Smooth muscle cell of the brain vasculature (primary cell): ENCODE measurements around the gene PET100.

Source experiments
- DNase-seq: peaks from one replicate; pipeline ENCODE4 v3.0.0-alpha.2; 2012; ENCODE audit warnings: low read depth, low spot score

Gene PET100

GRCh38 chr19:7629347-7630054, at the start of gene PET100, which contains the start of gene XAB2:
PET100 (plus strand) TSS chr19:7629793; CDS start chr19:7629834, 41 bp downstream.
XAB2 (minus strand) TSS chr19:7629545; CDS start chr19:7629527, 18 bp downstream.
- peak; percentile 96 for DNase-seq

GRCh38 chr19:7582446-7582845, 47.1 kb upstream of the PET100 start:
- no peak for DNase-seq

- no peak for DNase-seq
Observed at GRCh38 chr19:7589822-7590221, 39.8 kb upstream of the PET100 start.

- DNase-seq = no peak
Observed at GRCh38 chr19:7590256-7590655, 39.3 kb upstream of the PET100 start.

GRCh38 chr19:7595466-7596133, 34.0 kb upstream of the PET100 start, which contains the start of gene CAMSAP3:
CAMSAP3 (plus strand) TSS chr19:7595863; CDS start chr19:7596003, 140 bp downstream.
- DNase-seq = no peak

- no peak for DNase-seq
Observed at GRCh38 chr19:7596211-7596937, 33.2 kb upstream of the PET100 start.

- no peak for DNase-seq
Observed at GRCh38 chr19:7597689-7598088, 31.9 kb upstream of the PET100 start.

- DNase-seq = no peak
Observed at GRCh38 chr19:7598180-7598579, 31.4 kb upstream of the PET100 start.

GRCh38 chr19:7600721-7601120, 28.9 kb upstream of the PET100 start:
- DNase-seq = no peak

- no peak for DNase-seq
Observed at GRCh38 chr19:7602240-7602934, 27.2 kb upstream of the PET100 start.

- DNase-seq = no peak
Observed at GRCh38 chr19:7602935-7603497, 26.6 kb upstream of the PET100 start.

- DNase-seq = no peak
Observed at GRCh38 chr19:7603919-7604318, 25.7 kb upstream of the PET100 start.

GRCh38 chr19:7605490-7606222, 23.9 kb upstream of the PET100 start:
- DNase-seq = no peak

- no peak for DNase-seq
Observed at GRCh38 chr19:7606289-7606688, 23.3 kb upstream of the PET100 start.

- DNase-seq = no peak
Observed at GRCh38 chr19:7607212-7607873, 22.2 kb upstream of the PET100 start.

- DNase-seq = no peak
Observed at GRCh38 chr19:7607874-7608560, 21.6 kb upstream of the PET100 start.

GRCh38 chr19:7610491-7611240, 18.9 kb upstream of the PET100 start:
- DNase-seq = no peak

- DNase-seq = no peak
Observed at GRCh38 chr19:7611541-7612279, 17.9 kb upstream of the PET100 start.
